Neural progenitor cell (in vitro differentiated cells): ENCODE measurements around the gene TUBB2B.

Experiments
- CTCF ChIP-seq: fragments of 200-600 bp; sonication (generic); IDR thresholded peaks from 2 replicates; pipeline ENCODE4 v1.5.1; 2017; ENCODE audit warnings: antibody characterized with exemption, mild to moderate bottlenecking
- EZH2 ChIP-seq: fragments of 200-600 bp; sonication (generic); IDR thresholded peaks from 2 replicates; pipeline ENCODE4 v1.6.1; 2017; ENCODE audit warnings: antibody characterized with exemption, mild to moderate bottlenecking, moderate library complexity

- no peak for TF ChIP-seq CTCF
- TF ChIP-seq EZH2, result no peak
Measured at GRCh38 chr6:3233904-3234303, 6.5 kb upstream of the TUBB2B start.
